Hematopoietic multipotent progenitor cell (in vitro differentiated cells): ENCODE results near the gene NRN1L. TPM values are rescaled to one million over a fixed set of nuclear protein-coding genes. Genes with fewer than 3 reads are reported as not detected.
"Not testable (repeated sequence)": the region's sequence is repeated elsewhere in the genome, so short reads cannot be mapped to it uniquely, and the experiment has no call there.

ENCODE experiments used
- DNase-seq, 3 donors: peaks; one replicate each; pipeline ENCODE4 v3.0.0-alpha.2; 2011 to 2015; ENCODE audit warnings: low read depth in 2 of 3, low spot score in 2 of 3
- total RNA-seq: library from RNA; depleted of rRNA; stranded (reverse); fragments of >200 nt; gene quantifications from one replicate; pipeline ENCODE4 v1.2.3, GENCODE V29; 2012

Gene NRN1L
- total RNA-seq, 1 donor, result 0.27 TPM

DNA sequence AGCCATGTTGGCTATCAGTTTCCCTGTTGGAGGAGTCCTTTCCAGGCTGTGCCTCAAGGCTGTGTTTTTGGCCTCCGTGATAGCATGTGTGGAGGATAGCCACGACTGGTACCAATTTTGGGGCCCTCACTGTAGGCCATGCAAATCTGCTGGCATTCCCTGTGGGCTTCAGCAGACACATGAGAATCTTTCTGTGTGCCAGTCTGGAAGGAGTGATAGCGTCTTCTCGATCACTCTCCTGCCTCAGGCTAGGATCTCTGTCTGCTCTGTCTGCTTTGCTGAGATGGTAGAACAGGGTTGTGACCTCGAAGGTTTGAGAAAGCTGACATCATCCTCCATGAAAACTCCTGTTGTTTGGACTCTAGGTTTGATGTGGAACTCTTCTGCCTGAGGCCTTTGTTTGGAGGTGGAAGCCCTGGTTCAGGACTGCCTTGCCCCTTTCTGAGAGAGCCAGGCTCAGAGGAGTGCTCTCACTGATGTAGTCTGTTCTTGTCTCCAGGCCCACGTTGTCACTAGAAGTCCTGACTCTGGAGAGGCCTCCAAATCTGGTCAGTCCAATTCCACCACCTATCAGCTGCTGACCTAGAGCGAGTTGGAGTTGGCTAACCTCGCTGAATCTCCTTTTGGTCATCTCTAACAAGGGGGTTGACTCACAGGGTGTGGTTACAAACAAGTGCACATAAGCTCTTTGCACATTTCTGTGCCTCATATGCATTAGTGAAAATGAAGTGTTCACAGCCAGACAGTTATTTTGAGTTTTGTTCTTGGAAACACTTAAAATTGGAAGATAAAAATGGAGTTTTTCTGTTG is 23.9 kb upstream of the NRN1L start:
- no peak for DNase-seq

- DNase-seq, result no peak
Observed at GRCh38 chr16:67861877-67862276, 22.8 kb upstream of the NRN1L start.

- DNase-seq, result no peak
Observed at GRCh38 chr16:67862623-67863583, 21.8 kb upstream of the NRN1L start.

GRCh38 chr16:67864044-67864443 is 20.6 kb upstream of the NRN1L start:
- DNase-seq, result not testable (repeated sequence)

DNA sequence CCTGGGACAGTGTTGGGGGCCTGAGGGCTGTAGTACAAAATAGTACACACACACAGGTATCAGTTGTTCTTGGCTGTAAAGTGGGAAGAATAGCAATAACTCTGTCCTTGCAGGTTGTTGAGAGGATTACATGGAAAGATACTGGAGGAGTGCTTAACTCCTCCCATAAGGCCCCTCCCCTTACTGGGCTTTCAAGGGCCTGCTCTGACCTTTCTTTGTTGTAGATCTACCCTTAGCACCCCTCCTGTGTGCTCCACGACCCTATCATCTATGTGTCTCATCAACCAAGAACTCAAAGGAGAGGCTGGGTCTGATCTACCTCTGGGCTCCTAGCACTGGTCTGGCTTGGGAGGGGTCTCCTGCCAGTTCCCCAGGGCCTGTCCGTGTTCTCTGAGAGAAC is 20.1 kb upstream of the NRN1L start:
- DNase-seq, result no peak

DNA sequence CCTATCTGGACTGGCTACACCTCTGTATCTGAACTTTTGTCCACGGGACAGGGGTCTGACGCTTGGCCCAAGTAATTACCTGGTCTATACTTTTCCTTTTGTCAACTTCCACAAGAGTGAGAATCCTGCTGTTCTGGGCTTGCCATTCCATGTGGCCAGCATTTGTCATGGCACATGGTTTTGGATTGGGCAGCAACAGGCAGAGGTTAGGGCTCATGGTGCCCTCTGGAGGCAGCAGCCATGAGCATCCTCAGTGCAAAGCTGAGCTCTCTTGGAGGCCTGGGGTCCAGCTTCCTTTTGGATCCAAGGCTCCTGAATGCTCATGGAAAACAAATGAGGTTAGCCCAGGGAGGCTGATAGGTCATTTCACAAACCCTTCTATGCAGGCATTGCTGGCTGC is 19.4 kb upstream of the NRN1L start:
- peak in 2 of 3 donors; percentile 43 to 63 for DNase-seq

DNA sequence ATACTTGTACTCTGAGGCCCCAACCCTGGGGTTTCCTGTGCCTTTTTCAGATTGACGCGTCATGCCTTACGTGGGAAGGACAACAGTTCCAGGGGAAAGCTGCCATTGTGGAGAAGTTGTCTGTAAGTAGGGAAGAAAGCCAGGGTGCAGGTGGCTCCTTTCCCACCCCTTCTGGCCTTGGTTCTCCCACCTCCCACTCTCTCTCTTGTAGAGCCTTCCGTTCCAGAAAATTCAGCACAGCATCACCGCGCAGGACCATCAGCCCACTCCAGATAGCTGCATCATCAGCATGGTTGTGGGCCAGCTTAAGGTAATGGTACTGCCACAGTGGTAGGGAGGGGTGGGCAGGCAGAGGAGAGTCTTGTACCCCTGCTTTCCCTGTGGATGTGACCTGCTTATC is 16.4 kb upstream of the NRN1L start:
- no peak for DNase-seq

DNA sequence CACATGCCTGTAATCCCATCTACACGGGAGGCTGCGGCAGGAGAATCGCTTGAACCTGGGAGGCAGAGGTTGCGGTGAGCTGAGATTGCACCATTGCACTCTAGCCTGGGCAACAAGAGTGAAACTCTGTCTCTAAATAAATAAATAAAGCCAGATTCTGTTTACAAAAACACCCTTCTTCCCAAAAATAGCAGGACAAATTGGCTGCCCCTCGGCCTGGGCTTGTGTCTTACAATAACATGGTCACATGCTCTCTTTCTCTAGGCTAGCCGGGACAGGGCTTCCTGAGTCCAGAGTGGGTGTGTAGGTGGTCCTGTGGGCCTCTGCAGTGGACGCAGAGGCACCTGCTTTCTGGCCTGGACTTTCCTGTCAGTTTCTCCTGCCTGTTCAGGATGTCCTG is 15.0 kb upstream of the NRN1L start:
- no peak for DNase-seq

DNA sequence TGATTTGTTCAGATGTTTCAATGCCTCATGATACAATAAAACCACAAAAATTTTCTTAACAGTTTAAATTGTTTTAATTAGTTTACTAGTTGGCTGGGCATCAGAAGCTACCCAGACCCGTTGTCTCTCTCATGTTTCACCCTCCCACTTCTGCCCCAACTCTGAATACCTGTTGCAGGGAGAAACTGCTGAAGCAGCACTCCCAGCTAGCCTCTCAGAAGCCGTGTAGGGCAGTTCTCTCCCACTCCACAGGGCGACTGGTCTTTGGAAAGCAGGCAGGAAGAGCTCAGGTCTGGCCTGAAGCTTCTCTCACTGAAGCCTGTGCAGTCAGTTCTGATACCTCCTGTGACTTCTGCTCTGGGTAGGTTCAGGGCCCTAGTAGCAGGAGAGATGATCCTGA is 13.4 kb upstream of the NRN1L start:
- no peak for DNase-seq

DNA sequence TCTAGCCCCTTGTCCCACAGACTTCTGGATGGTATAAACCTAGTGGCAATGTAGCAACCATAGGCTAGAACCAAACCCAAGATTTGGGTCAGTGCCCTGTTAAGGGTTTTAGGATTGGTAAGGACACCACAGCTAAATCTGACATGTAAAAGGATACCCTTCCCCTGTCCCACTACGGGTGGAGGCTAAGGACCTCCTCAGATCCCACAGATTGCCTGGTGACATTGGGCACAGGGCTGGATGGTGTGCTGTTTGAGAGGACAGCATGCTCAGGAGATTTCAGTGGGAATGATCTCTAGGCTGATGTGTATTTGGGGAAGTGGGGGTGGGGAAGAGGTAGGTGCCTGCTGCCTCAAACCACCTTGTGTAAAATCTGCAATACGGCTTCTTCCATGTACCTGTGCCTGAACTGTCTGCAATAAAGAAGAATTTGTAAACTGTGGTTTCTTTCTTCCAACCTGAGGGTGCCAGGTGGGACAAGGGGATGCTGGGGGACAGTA is 12.5 kb upstream of the NRN1L start:
- no peak for DNase-seq

DNA sequence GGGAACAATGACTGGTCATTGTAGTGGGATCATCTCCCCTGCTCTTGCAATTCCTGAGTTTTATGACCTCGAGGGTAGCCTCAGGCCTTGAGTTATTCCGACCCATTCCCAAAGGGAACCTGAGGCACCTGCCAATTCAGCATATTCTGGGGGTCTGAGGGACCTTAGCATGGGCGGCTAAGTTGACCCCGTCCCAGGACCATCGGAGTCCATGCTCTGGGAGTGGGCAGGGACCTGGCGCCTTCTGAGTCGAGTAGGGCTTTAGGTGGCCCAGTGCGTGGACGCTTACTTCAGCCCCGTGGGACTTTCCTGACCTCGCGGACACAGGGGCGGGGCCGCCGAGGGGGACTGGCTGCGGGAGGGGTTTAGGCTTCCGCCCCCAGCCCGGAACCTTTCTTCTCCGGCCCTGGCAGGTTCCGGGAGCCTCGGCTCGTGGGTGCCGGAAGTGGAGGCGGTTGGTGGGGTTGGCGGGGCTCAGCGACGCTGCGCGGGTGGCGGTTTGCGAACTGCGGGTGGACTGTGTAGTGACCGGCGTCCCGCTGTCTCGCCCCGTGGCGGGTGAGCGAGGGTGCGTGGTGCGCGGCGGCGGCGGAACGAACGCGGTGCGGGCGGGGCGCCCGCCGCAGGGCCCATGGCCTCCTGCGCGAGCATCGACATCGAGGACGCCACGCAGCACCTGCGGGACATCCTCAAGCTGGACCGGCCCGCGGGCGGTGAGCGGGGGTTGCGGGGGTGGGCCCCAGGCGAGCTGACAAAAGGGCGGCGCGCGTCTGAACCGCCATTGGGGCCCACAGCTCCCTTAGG is 11.9 kb upstream of the NRN1L start, which contains the start of gene EDC4:
Gene EDC4 (plus strand): TSS at position 422 of the 804 bp plus-strand sequence. CDS start 210 bp downstream, at position 632.
- DNase-seq, result peak; percentile 71 to 81 (median 80)

DNA sequence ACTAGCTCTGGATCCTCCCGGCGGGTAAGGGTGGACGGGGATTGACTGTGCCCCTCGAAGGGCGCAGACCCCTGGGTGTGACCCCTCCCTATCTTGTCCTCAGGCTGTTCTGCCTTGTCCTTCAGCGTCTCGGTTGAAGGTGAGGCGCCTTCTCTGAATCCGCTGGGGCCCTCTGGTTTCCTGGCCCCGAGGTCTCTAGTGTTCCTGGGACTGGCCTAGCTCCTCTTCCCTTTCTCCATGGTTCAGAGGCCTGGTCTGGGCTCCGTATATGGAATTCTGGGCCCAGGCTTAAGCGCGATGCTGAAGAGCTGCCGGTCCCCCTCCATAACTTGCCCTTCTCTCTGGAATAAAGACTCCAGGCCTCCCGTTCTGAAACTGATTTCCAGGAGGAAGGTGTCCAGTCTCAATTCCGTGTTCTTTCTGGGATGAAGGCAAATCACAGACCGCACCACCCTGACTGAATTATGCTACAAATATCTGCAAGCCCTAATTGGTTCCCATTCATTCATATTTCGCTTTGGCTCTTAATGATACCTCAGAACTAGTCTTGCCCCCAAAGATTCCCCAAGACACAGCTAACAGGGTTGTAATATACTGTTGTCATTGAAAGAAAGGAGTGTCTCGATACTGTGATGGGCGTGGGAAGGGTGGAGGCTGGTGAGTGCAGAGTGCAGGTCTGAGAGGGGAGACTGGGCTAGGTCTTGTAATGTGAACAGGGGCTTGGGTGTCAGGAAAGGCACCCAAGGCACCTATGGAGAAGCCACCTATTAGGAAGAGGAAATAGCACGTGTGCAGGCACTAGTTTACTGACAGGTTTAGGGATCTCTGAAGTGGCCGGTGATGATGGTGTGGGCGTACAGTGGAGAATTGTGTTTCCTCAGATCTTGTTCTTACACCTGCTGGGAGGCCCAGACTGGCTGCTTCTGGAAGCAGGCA is 11.0 kb upstream of the NRN1L start:
- no peak for DNase-seq

DNA sequence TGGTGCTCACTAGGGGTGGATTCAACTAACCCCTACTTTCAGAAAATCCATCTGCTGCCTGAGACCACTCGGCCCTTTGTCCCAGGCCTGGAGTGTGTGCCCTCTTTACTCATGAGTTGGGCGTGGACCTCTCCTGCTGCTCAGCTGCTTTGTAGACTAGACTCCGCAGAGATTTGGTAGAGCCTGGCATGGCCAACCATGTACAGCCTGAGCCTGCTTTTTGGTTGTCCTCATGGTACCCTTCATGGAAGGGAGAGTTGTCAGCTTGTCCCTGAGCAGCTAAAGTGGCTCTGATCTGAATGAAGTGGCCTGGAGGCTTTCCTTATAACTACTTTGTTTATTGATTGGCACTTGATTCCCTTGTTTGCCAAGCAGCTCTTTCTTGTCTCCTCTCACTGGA is 10.3 kb upstream of the NRN1L start:
- DNase-seq, result no peak

- DNase-seq, result no peak
Observed at GRCh38 chr16:67877064-67877463, 7.6 kb upstream of the NRN1L start.

GRCh38 chr16:67878232-67878631 is 6.5 kb upstream of the NRN1L start:
- DNase-seq, result no peak

GRCh38 chr16:67878846-67879245 is 5.8 kb upstream of the NRN1L start:
- no peak for DNase-seq

DNA sequence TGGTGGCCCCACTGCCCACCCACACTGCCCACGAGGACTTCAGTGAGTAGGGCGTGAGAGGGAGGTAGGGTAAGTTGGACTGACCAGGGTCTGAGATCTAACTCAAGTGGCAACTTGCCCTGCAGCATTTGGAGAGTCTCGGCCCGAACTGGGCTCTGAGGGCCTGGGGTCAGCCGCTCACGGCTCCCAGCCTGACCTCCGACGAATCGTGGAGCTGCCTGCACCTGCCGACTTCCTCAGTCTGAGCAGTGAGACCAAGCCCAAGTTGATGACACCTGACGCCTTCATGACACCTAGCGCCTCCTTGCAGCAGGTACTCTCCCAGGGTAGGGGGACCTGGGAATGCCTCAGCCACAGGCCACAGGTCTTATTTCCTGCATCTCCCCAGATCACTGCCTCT is 5.2 kb upstream of the NRN1L start:
- no peak for DNase-seq

- no peak for DNase-seq
Observed at GRCh38 chr16:67879936-67880335, 4.7 kb upstream of the NRN1L start.

DNA sequence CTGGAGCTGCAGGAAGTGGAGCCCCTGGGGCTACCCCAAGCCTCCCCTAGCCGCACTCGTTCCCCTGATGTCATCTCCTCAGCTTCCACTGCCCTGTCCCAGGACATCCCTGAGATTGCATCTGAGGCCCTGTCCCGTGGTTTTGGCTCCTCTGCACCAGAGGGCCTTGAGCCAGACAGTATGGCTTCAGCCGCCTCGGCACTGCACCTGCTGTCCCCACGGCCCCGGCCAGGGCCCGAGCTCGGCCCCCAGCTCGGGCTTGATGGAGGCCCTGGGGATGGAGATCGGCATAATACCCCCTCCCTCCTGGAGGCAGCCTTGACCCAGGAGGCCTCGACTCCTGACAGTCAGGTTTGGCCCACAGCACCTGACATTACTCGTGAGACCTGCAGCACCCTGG is 4.1 kb upstream of the NRN1L start:
- DNase-seq, result no peak
